Esophagus muscularis mucosa (tissue), 4 donors: ENCODE results near the gene KANK4.

Experiments
- EP300 ChIP-seq: sonication (generic); formaldehyde crosslinking; IDR thresholded peaks from one replicate; pipeline ENCODE4 v1.6.1; 2017; ENCODE audit warnings: antibody characterized with exemption
- POLR2A ChIP-seq: fragments of 450-650 bp; IDR thresholded peaks from one replicate; pipeline ENCODE4 v1.6.1; 2017; ENCODE audit warnings: antibody characterized with exemption, moderate library complexity, mild to moderate bottlenecking, low read depth
- POLR2AphosphoS5 ChIP-seq, 2 donors: sonication (generic); formaldehyde crosslinking; IDR thresholded peaks; one replicate each; pipeline ENCODE4 v1.6.1; 2017; ENCODE audit warnings: antibody characterized with exemption in 2 of 2
- TF ChIP-seq, protein P1 (sequence below), 3 experiments: fragments of 200-600 bp in 2 of 3; fragments of 450-650 bp in 1 of 3; sonication (generic) in 2 of 3; IDR thresholded peaks; one replicate each; pipeline ENCODE4 v1.5.1; 2017 to 2019; ENCODE audit warnings: antibody characterized with exemption in 3 of 3, mild to moderate bottlenecking in 2 of 3, moderate library complexity in 1 of 3

DNA sequence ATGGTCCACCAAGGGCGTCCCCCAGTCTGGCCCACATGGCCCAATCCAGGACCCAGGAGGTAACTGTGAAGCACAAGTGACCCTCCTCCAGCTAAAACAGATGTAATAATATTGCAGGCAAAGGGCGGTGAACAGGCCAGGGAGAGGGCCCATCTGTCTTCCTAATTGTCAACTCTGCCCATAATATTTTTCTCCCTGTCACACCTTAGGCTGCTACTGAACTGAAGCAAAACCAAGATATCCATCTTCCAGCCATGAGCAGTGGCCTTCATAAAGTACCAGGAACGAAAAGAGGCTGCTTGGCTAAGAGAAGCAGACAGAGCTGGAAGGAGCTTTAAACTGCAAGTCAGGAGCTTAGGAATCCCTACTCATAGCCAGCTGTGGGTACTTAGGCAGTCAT, 3.1 kb downstream of the KANK4 start:
- TF ChIP-seq, protein P1, sequence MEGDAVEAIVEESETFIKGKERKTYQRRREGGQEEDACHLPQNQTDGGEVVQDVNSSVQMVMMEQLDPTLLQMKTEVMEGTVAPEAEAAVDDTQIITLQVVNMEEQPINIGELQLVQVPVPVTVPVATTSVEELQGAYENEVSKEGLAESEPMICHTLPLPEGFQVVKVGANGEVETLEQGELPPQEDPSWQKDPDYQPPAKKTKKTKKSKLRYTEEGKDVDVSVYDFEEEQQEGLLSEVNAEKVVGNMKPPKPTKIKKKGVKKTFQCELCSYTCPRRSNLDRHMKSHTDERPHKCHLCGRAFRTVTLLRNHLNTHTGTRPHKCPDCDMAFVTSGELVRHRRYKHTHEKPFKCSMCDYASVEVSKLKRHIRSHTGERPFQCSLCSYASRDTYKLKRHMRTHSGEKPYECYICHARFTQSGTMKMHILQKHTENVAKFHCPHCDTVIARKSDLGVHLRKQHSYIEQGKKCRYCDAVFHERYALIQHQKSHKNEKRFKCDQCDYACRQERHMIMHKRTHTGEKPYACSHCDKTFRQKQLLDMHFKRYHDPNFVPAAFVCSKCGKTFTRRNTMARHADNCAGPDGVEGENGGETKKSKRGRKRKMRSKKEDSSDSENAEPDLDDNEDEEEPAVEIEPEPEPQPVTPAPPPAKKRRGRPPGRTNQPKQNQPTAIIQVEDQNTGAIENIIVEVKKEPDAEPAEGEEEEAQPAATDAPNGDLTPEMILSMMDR (IDR thresholded peaks at IDR 0.05), result no peak
- no peak for TF ChIP-seq EP300
- TF ChIP-seq POLR2A, result no peak
- TF ChIP-seq POLR2AphosphoS5 (IDR thresholded peaks at IDR 0.05), result no peak
